ENCODE data around the gene WDR20.
"Not testable (repeated sequence)": the region's sequence is repeated elsewhere in the genome, so short reads cannot be mapped to it uniquely, and the experiment has no call there.

The WDR20 gene

GRCh38 chr14:102172021-102172272 lies 32.2 kb downstream of the WDR20 start:
- H3K27ac Mint-ChIP-seq, H3K9me3 Mint-ChIP-seq, H3K27me3 Mint-ChIP-seq, H3K4me3 Mint-ChIP-seq: not testable (repeated sequence)
- Mint-ChIP-seq H3K4me1 (ENCODE audit: low read depth) (peaks cover 34% of the 10 kb centered on the region), H3K36me3 (ENCODE audit: low read depth) (peaks cover 23% of the 10 kb centered on the region)

GRCh38 chr14:102172721-102173120 lies 33.0 kb downstream of the WDR20 start:
- H3K27ac Mint-ChIP-seq, H3K4me3 Mint-ChIP-seq, H3K9me3 Mint-ChIP-seq, H3K27me3 Mint-ChIP-seq: not testable (repeated sequence)
- peaks cover 18% of the 10 kb centered on the region for H3K36me3 Mint-ChIP-seq (ENCODE audit: low read depth)
- H3K4me1 Mint-ChIP-seq (ENCODE audit: low read depth), result peaks cover 35% of the 10 kb centered on the region

DNA sequence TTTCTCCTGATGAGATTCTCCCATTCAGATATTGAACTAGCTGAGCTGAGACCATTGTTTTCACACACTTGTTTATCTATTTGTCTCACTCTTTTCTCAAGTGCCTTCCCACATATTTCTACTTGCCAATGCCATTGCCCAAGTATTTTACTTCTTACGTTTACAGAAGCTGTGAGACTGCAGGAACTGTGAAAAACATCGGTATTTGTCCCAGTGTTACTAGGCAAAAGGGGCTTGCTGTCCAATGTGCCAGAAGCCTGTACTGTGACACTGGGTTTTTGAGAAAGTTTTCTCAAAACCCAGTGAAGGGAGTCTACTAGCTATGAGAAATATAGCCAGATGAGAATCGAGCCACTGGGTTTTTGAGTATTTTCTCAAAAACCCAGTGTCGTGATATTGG lies 37.5 kb downstream of the WDR20 start:
- Mint-ChIP-seq H3K9me3 (no peaks in the 10 kb centered on the region), H3K36me3 (ENCODE audit: low read depth) (peaks cover 14% of the 10 kb centered on the region), H3K27ac (no peak overlapping the region), H3K4me1 (ENCODE audit: low read depth) (peaks cover 59% of the 10 kb centered on the region), H3K27me3 (no peaks in the 10 kb centered on the region), H3K4me3 (no peak overlapping the region)

DNA sequence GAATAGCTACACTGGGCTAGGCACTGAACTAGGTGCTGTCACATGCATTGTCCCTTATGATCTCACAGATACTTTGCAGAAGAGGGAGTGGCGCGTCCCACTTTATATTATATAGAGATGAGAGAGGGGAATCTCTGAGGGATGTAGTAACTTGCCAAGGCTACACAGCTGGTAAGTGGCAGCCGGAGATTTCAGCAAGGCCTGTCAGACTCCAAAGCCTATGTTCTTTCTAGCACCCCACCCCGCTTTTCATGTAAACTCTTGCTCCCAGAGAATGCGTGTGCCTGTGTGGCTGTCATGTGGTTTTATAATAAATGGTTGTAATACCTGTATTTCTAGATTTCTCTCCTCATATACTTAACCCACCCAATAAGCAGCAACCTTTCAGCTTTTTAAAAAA lies 39.1 kb downstream of the WDR20 start:
- H3K27me3 Mint-ChIP-seq, result no peaks in the 10 kb centered on the region
- H3K9me3 Mint-ChIP-seq, result no peaks in the 10 kb centered on the region
- peaks cover 14% of the 10 kb centered on the region for H3K36me3 Mint-ChIP-seq (ENCODE audit: low read depth)
- H3K4me3 Mint-ChIP-seq, result no peak overlapping the region
- peaks cover 74% of the 10 kb centered on the region for H3K4me1 Mint-ChIP-seq (ENCODE audit: low read depth)
- H3K27ac Mint-ChIP-seq, result no peak overlapping the region

- peaks cover 84% of the 10 kb centered on the region for H3K4me1 Mint-ChIP-seq (ENCODE audit: low read depth)
- H3K9me3 Mint-ChIP-seq, result no peaks in the 10 kb centered on the region
- no peak overlapping the region for H3K4me3 Mint-ChIP-seq
- no peaks in the 10 kb centered on the region for H3K27me3 Mint-ChIP-seq
- H3K27ac Mint-ChIP-seq, result peak overlapping the region; percentile 76
- H3K36me3 Mint-ChIP-seq (ENCODE audit: low read depth), result peaks cover 5% of the 10 kb centered on the region
These were observed 40.7 kb downstream of the WDR20 start for GRCh38 chr14:102180248-102180998.

DNA sequence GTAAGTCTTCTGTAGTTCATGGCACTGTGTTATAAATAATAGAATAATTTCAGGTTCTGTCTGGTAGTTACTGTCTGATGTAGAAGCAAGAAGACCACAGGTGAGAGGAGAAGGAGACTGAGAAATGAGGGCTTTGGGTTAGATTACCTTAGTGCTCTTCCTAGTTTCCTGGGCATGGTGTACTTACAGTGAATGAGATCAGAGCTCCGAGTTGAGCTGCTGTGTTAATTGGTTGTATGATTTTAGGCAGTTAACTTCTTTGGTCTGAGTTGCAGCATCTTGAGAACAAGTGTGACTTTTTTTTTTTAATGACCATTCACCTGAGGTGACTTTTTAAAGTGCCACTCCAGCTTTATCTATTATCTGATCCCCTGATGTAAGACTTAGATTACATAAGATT lies 41.5 kb downstream of the WDR20 start:
- Mint-ChIP-seq H3K4me3 (no peak overlapping the region), H3K27ac (peak overlapping the region; percentile 13)

DNA sequence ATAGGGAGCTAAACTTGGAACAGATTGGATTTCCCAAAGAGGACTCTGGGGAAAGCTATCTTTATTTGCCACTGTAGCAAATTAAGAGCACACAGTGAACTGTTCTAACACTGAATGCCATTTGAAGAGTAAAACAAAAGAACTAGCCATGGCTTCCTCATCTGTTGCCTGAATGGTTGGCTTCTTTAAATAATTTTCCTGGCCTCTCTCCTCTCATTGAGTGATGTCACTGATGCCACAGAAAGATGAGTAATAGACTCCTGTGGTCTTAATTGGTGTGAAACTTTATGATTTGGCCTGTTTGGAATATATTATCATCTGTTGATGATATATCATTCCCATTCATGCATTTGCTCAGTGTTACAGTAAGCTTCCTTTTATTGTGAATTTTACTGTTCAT lies 42.5 kb downstream of the WDR20 start:
- Mint-ChIP-seq H3K36me3 (ENCODE audit: low read depth) (no peaks in the 10 kb centered on the region), H3K9me3 (no peaks in the 10 kb centered on the region), H3K27ac (peak overlapping the region; percentile 64), H3K4me1 (ENCODE audit: low read depth) (peaks cover 85% of the 10 kb centered on the region), H3K4me3 (no peak overlapping the region), H3K27me3 (no peaks in the 10 kb centered on the region)

More for the DNA sequence above, 41.5 kb downstream of the WDR20 start:
- H3K9me3 Mint-ChIP-seq, result no peaks in the 10 kb centered on the region
- H3K36me3 Mint-ChIP-seq (ENCODE audit: low read depth), result peaks cover 4% of the 10 kb centered on the region
- no peaks in the 10 kb centered on the region for H3K27me3 Mint-ChIP-seq
- peaks cover 85% of the 10 kb centered on the region for H3K4me1 Mint-ChIP-seq (ENCODE audit: low read depth)

DNA sequence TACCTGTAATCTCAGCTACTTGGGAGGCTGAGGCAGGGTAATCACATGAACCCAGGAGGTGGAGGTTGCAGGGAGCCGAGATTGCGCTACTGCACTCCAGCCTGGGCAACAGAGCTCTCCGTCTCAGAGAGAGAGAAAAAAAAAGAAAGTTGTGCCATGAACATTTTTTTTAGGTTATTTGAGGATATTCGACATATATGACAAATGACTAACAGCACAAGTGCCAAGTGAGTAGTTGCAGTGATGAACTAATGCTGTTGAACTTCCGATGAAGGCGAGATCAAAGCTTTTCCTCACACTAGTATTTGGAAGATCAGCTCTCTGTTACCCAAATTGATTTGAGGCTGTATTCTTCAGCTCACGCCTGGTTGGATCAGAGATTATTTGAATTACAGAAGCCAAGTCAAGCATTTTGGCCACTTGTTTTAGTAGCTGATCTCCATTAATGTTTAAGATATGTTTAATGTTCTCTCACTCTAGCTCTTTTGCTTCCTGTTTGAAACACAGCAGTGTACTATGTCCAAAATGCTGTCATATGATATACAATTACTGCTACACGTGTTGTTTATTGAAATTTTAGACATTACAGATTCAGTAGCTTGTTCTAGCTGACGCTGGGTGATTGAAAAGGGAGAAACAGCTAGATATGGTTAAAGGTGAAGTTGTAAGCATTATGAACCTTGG lies 43.4 kb downstream of the WDR20 start:
- Mint-ChIP-seq H3K27ac (peak overlapping the region; percentile 91), H3K4me3 (peak overlapping the region; percentile 41), H3K4me1 (ENCODE audit: low read depth) (peaks cover 82% of the 10 kb centered on the region), H3K27me3 (no peaks in the 10 kb centered on the region), H3K36me3 (ENCODE audit: low read depth) (no peaks in the 10 kb centered on the region), H3K9me3 (no peaks in the 10 kb centered on the region)

GRCh38 chr14:102183886-102184285 lies 44.2 kb downstream of the WDR20 start:
- peak overlapping the region; percentile 91 for H3K27ac Mint-ChIP-seq
- H3K9me3 Mint-ChIP-seq, result no peaks in the 10 kb centered on the region
- H3K27me3 Mint-ChIP-seq, result no peaks in the 10 kb centered on the region
- no peaks in the 10 kb centered on the region for H3K36me3 Mint-ChIP-seq (ENCODE audit: low read depth)
- peaks cover 78% of the 10 kb centered on the region for H3K4me1 Mint-ChIP-seq (ENCODE audit: low read depth)
- peak overlapping the region; percentile 41 for H3K4me3 Mint-ChIP-seq

GRCh38 chr14:102184316-102185035 lies 44.8 kb downstream of the WDR20 start:
- peak overlapping the region; percentile 41 for H3K4me3 Mint-ChIP-seq
- peaks cover 78% of the 10 kb centered on the region for H3K4me1 Mint-ChIP-seq (ENCODE audit: low read depth)
- no peaks in the 10 kb centered on the region for H3K27me3 Mint-ChIP-seq
- no peaks in the 10 kb centered on the region for H3K9me3 Mint-ChIP-seq
- H3K36me3 Mint-ChIP-seq (ENCODE audit: low read depth), result no peaks in the 10 kb centered on the region
- H3K27ac Mint-ChIP-seq, result peak overlapping the region; percentile 91

- Mint-ChIP-seq H3K4me1 (ENCODE audit: low read depth) (peaks cover 75% of the 10 kb centered on the region), H3K4me3 (no peak overlapping the region), H3K27ac (peak overlapping the region; percentile 45), H3K27me3 (no peaks in the 10 kb centered on the region), H3K9me3 (no peaks in the 10 kb centered on the region), H3K36me3 (ENCODE audit: low read depth) (no peaks in the 10 kb centered on the region)
These were observed 45.7 kb downstream of the WDR20 start for GRCh38 chr14:102185360-102185759.

DNA sequence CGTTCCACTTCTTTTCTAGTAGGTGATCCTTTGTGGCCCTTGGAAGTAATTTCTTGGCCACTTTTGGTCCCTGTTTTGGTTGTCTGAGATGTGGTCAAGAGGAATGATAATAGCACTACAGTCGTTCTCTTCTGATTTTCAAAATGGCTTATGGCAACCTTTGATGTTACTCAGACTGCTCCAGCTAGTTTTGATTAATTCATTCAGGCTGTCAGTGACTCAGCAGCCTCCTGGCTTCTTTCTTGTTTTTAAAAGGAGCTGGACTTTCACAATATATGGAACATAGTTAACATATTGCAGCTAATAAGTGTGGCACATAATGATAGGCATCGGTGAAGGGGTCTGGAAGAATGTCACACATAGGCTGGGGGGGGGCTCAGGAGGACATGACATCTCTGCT lies 47.3 kb downstream of the WDR20 start:
- H3K36me3 Mint-ChIP-seq (ENCODE audit: low read depth), result no peaks in the 10 kb centered on the region
- peaks cover 69% of the 10 kb centered on the region for H3K4me1 Mint-ChIP-seq (ENCODE audit: low read depth)
- no peaks in the 10 kb centered on the region for H3K9me3 Mint-ChIP-seq
- H3K27ac Mint-ChIP-seq, result peak overlapping the region; percentile 21
- H3K4me3 Mint-ChIP-seq, result no peak overlapping the region
- no peaks in the 10 kb centered on the region for H3K27me3 Mint-ChIP-seq

- Mint-ChIP-seq H3K4me3 (no peak overlapping the region), H3K27me3 (no peaks in the 10 kb centered on the region), H3K27ac (peak overlapping the region; percentile 21), H3K4me1 (ENCODE audit: low read depth) (peaks cover 64% of the 10 kb centered on the region), H3K36me3 (ENCODE audit: low read depth) (no peaks in the 10 kb centered on the region), H3K9me3 (no peaks in the 10 kb centered on the region)
These were observed 47.9 kb downstream of the WDR20 start for GRCh38 chr14:102187568-102188001.

DNA sequence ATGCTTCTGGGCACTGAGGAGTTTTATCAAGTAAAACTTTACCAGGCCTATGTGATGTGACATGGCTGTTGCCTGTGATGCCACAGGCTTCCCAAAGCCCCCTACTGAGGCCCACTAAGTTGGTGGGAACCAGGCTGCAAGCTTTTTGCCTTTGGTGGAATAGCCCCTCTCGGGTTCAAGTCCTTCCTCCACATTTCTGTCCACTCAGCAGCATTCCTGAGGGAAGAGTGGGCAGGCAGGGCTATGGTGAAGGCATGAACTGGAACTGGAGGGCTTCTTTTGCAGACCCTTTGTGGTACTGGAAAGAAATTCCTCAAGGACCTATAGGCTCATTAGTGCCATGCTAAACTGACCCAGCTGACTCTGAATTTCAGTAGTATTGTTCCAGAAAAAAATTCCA lies 48.5 kb downstream of the WDR20 start:
- Mint-ChIP-seq H3K4me1 (ENCODE audit: low read depth) (peaks cover 60% of the 10 kb centered on the region), H3K27me3 (no peaks in the 10 kb centered on the region), H3K36me3 (ENCODE audit: low read depth) (no peaks in the 10 kb centered on the region), H3K4me3 (no peak overlapping the region), H3K27ac (no peak overlapping the region), H3K9me3 (no peaks in the 10 kb centered on the region)

- peaks cover 56% of the 10 kb centered on the region for H3K4me1 Mint-ChIP-seq (ENCODE audit: low read depth)
- no peaks in the 10 kb centered on the region for H3K9me3 Mint-ChIP-seq
These were observed 50.2 kb downstream of the WDR20 start for GRCh38 chr14:102189874-102190273.

More at GRCh38 chr14:102189874-102190273, 50.2 kb downstream of the WDR20 start:
- no peak overlapping the region for H3K4me3 Mint-ChIP-seq
- H3K36me3 Mint-ChIP-seq (ENCODE audit: low read depth), result peaks cover 1% of the 10 kb centered on the region
- no peaks in the 10 kb centered on the region for H3K27me3 Mint-ChIP-seq
- H3K27ac Mint-ChIP-seq, result no peak overlapping the region

All from stimulated activated naive CD8-positive, alpha-beta T cell treated with anti-CD3 and anti-CD28 coated beads, Interleukin-15, Interleukin-2, amounts not matched to agents 100 ng/mL and 50 ng/mL, for 24 hours (primary cell).